SU-DHL-6 (cell line): ENCODE results near the gene SLC35C1.

Experiments used
- H2AFZ ChIP-seq: fragments of 200-600 bp; sonication (generic); 2 replicates; pipeline ENCODE4 v1.6.1; 2014; ENCODE audit warnings: low read depth, mild to moderate bottlenecking, moderate library complexity, mixed read lengths, antibody characterized with exemption, low read length; ENCODE audit not compliant: severe bottlenecking
- H3F3A ChIP-seq: fragments of 200-600 bp; shearing (Covaris generic); 2 replicates; pipeline ENCODE4 v1.6.0; 2016; ENCODE audit warnings: antibody characterized with exemption, mild to moderate bottlenecking; ENCODE audit not compliant: insufficient read depth
- H3K27ac ChIP-seq: fragments of 200-600 bp; sonication (generic); 2 replicates; pipeline ENCODE4 v1.5.1; 2016; ENCODE audit warnings: low read depth, mild to moderate bottlenecking, low read length, moderate library complexity, mixed read lengths
- H3K27me3 ChIP-seq: fragments of 200-600 bp; sonication (generic), shearing (Covaris generic); 2 replicates; pipeline ENCODE4 v1.6.0; 2014; ENCODE audit warnings: mild to moderate bottlenecking, low read length
- H3K36me3 ChIP-seq: fragments of 200-600 bp; sonication (generic); 2 replicates; pipeline ENCODE4 v1.6.1; 2014; ENCODE audit warnings: mild to moderate bottlenecking, low read length, mixed read lengths
- H3K4me2 ChIP-seq: fragments of 300-600, 200-600 bp; shearing (Covaris generic), sonication (generic); 2 replicates; pipeline ENCODE4 v1.6.0; 2014; ENCODE audit warnings: low read length, low read depth, mild to moderate bottlenecking; ENCODE audit not compliant: poor library complexity, severe bottlenecking
- H3K4me3 ChIP-seq: fragments of 200-600 bp; sonication (generic); 2 replicates; pipeline ENCODE4 v1.5.1; 2014; ENCODE audit warnings: antibody characterized with exemption, low read length, mild to moderate bottlenecking, mixed read lengths; ENCODE audit not compliant: insufficient read depth, poor library complexity, severe bottlenecking
- H3K79me2 ChIP-seq: fragments of 200-600 bp; sonication (generic); 2 replicates; pipeline ENCODE4 v1.6.1; 2014; ENCODE audit warnings: mild to moderate bottlenecking, low read length, moderate library complexity; ENCODE audit not compliant: insufficient read depth
- H3K9ac ChIP-seq: fragments of 200-600 bp; sonication (generic); 2 replicates; pipeline ENCODE4 v1.7.0; 2014; ENCODE audit warnings: mild to moderate bottlenecking, low read length
- H3K9me2 ChIP-seq: fragments of 200-600 bp; sonication (generic); replicated peaks from 2 replicates; pipeline ENCODE4 v1.6.1; 2014; ENCODE audit warnings: low read length; ENCODE audit not compliant: insufficient read depth
- H3K9me3 ChIP-seq: fragments of 200-600 bp; sonication (generic); 2 replicates; pipeline ENCODE4 v1.6.1; 2014; ENCODE audit warnings: low read length, mixed read lengths; ENCODE audit not compliant: insufficient read depth
- H4K20me1 ChIP-seq: fragments of 200-600 bp; sonication (generic); 2 replicates; pipeline ENCODE4 v1.6.1; 2014; ENCODE audit warnings: low read depth, mild to moderate bottlenecking, antibody characterized with exemption, low read length, moderate library complexity, mixed read lengths
- CTCF ChIP-seq: fragments of 200-600 bp; sonication (generic); IDR thresholded peaks from one replicate; pipeline ENCODE4 v1.5.1; 2017; ENCODE audit warnings: antibody characterized with exemption, mild to moderate bottlenecking, low read length, moderate library complexity; ENCODE audit not compliant: insufficient read depth, poor library complexity, severe bottlenecking
- EZH2phosphoT487 ChIP-seq: fragments of 200-600 bp; sonication (generic), shearing (Covaris generic); conservative IDR thresholded peaks from 2 replicates; pipeline ENCODE4 v1.6.1; 2018; ENCODE audit warnings: mild to moderate bottlenecking, antibody characterized with exemption, low read length, moderate library complexity, mixed read lengths

The SLC35C1 gene

GRCh38 chr11:45846974-45847910 lies 42.3 kb downstream of the SLC35C1 start, which contains the start of gene CRY2:
CRY2 (plus strand) TSS chr11:45847475; CDS start chr11:45847491, 16 bp downstream.
- no peaks in the 10 kb centered on the region for H3K36me3 ChIP-seq
- H3K27me3 ChIP-seq: no peaks in the 10 kb centered on the region
- H3K4me2 ChIP-seq: peak within 1 kb of the TSS; percentile 65
- TF ChIP-seq EZH2phosphoT487 (no peak), CTCF (no peak)
- 0 out of 2 replicates have a peak within 1 kb of the TSS, but pooled peaks have one; percentile 5 for H3K27ac ChIP-seq
- H3K79me2 ChIP-seq: peaks cover 8% of the 10 kb centered on the region
- H3K9me2 ChIP-seq: no peaks in the 10 kb centered on the region
- peak within 1 kb of the TSS; percentile 83 for H3K4me3 ChIP-seq
- H3F3A ChIP-seq: no peaks in the 10 kb centered on the region
- H4K20me1 ChIP-seq: no peaks in the 10 kb centered on the region
- H2AFZ ChIP-seq: peak within 1 kb of the TSS; percentile 90
- H3K9ac ChIP-seq: peak within 1 kb of the TSS; percentile 87
- no peaks in the 10 kb centered on the region for H3K9me3 ChIP-seq

GRCh38 chr11:45847911-45848316 lies 43.0 kb downstream of the SLC35C1 start:
- Histone ChIP-seq H2AFZ (peak overlapping the region; percentile 90), H4K20me1 (no peaks in the 10 kb centered on the region), H3K4me2 (peak overlapping the region; percentile 65), H3K27ac (0 out of 2 replicates have a peak overlapping the region, but pooled peaks have one; percentile 5), H3F3A (no peaks in the 10 kb centered on the region), H3K9ac (peak overlapping the region; percentile 87), H3K36me3 (no peaks in the 10 kb centered on the region), H3K9me2 (no peaks in the 10 kb centered on the region), H3K9me3 (no peaks in the 10 kb centered on the region), H3K79me2 (peaks cover 8% of the 10 kb centered on the region), H3K27me3 (no peaks in the 10 kb centered on the region), H3K4me3 (peak overlapping the region; percentile 83)
- peak; percentile 12 for TF ChIP-seq CTCF
- TF ChIP-seq EZH2phosphoT487: no peak

GRCh38 chr11:45848654-45849081 lies 43.7 kb downstream of the SLC35C1 start:
- Histone ChIP-seq H3K9ac (peak overlapping the region; percentile 87), H3K4me3 (peak overlapping the region; percentile 83)

More at GRCh38 chr11:45848654-45849081, 43.7 kb downstream of the SLC35C1 start:
- Histone ChIP-seq H3K79me2 (peaks cover 14% of the 10 kb centered on the region), H3K4me2 (peak overlapping the region; percentile 65), H4K20me1 (peaks cover 5% of the 10 kb centered on the region; the same call in 1 of the 2 replicates), H3K36me3 (no peaks in the 10 kb centered on the region), H2AFZ (no peak overlapping the region), H3K9me3 (no peaks in the 10 kb centered on the region), H3K9me2 (no peaks in the 10 kb centered on the region), H3F3A (no peaks in the 10 kb centered on the region), H3K27me3 (no peaks in the 10 kb centered on the region), H3K27ac (no peak overlapping the region)
- no peak for TF ChIP-seq CTCF
- no peak for TF ChIP-seq EZH2phosphoT487
